SK-N-SH treated with all-trans-retinoic acid at 6 μM for 48 hours (cell line): ENCODE results near the gene HIBCH.

Experiments
- ATAC-seq: fragments of 200-7000 bp; cut with Tn5 transposase; 3 replicates; pipeline ENCODE4 v1.9.1; 2020; ENCODE audit warnings: mild to moderate bottlenecking, moderate library complexity
- ARNTL ChIP-seq: fragments of 450-650 bp; formaldehyde crosslinking; IDR thresholded peaks from 2 replicates; pipeline ENCODE4 v1.5.0; 2020; ENCODE audit warnings: low read depth, mild to moderate bottlenecking, moderate library complexity, borderline replicate concordance
- BACH2 ChIP-seq: fragments of 250-450 bp; sonication (Bioruptor Pico); IDR thresholded peaks from 2 replicates; pipeline ENCODE4 v1.9.0; 2021; ENCODE audit warnings: mild to moderate bottlenecking, borderline replicate concordance
- ESRRG ChIP-seq: fragments of 250-450 bp; sonication (Bioruptor Pico); IDR thresholded peaks from 2 replicates; pipeline ENCODE4 v1.6.1; 2021; ENCODE audit warnings: mild to moderate bottlenecking
- GLIS3 ChIP-seq: fragments of 250-450 bp; sonication (Bioruptor Pico); IDR thresholded peaks from 2 replicates; pipeline ENCODE4 v1.5.0; 2020; ENCODE audit warnings: mild to moderate bottlenecking, moderate library complexity
- ISL1 ChIP-seq: fragments of 250-450 bp; sonication (Bioruptor Pico); IDR thresholded peaks from 2 replicates; pipeline ENCODE4 v2.1.2; 2022; ENCODE audit warnings: mild to moderate bottlenecking, moderate library complexity
- OSR1 ChIP-seq: fragments of 250-450 bp; sonication (Bioruptor Pico); IDR thresholded peaks from 2 replicates; pipeline ENCODE4 v1.8.0; 2022; ENCODE audit warnings: moderate library complexity, mild to moderate bottlenecking, inconsistent platforms
- PPARA ChIP-seq: fragments of 250-450 bp; sonication (Bioruptor Pico); IDR thresholded peaks from 2 replicates; pipeline ENCODE4 v1.5.0; 2020; ENCODE audit warnings: mild to moderate bottlenecking, borderline replicate concordance
- SNAI2 ChIP-seq: fragments of 250-450 bp; sonication (Bioruptor Pico); IDR thresholded peaks from 2 replicates; pipeline ENCODE4 v1.5.0; 2020; ENCODE audit warnings: mild to moderate bottlenecking, moderate library complexity
- TCF4 ChIP-seq: fragments of 250-450 bp; sonication (Bioruptor Pico); IDR thresholded peaks from 2 replicates; pipeline ENCODE4 v1.8.0; 2021; ENCODE audit warnings: mild to moderate bottlenecking, moderate library complexity, borderline replicate concordance
- TOX ChIP-seq: fragments of 250-450 bp; sonication (Bioruptor Pico); IDR thresholded peaks from 2 replicates; pipeline ENCODE4 v1.8.0; 2021; ENCODE audit warnings: mild to moderate bottlenecking, moderate library complexity, borderline replicate concordance
- ZFP3 ChIP-seq: fragments of 250-450 bp; sonication (Bioruptor Pico); IDR thresholded peaks from 2 replicates; pipeline ENCODE4 v1.5.0; 2020; ENCODE audit warnings: mild to moderate bottlenecking, moderate library complexity
- ZFP30 ChIP-seq: fragments of 450-650 bp; formaldehyde crosslinking; IDR thresholded peaks from 2 replicates; pipeline ENCODE4 v1.5.0; 2022; ENCODE audit warnings: mild to moderate bottlenecking, moderate library complexity
- ZNF565 ChIP-seq: fragments of 450-650 bp; formaldehyde crosslinking; conservative IDR thresholded peaks from 2 replicates; pipeline ENCODE4 v1.5.0; 2020; ENCODE audit warnings: low read depth, mild to moderate bottlenecking, moderate library complexity
- ZNF70 ChIP-seq: fragments of 450-650 bp; formaldehyde crosslinking; IDR thresholded peaks from 2 replicates; pipeline ENCODE4 v1.5.0; 2020; ENCODE audit warnings: mild to moderate bottlenecking, moderate library complexity
- ZNF8 ChIP-seq: fragments of 450-650 bp; formaldehyde crosslinking; IDR thresholded peaks from 2 replicates; pipeline ENCODE4 v1.5.0; 2020; ENCODE audit warnings: mild to moderate bottlenecking, moderate library complexity
- TF ChIP-seq, protein P1 (sequence below): fragments of 250-450 bp; sonication (Bioruptor Pico); IDR thresholded peaks from 2 replicates; pipeline ENCODE4 v1.8.0; 2021; ENCODE audit warnings: low read depth, mild to moderate bottlenecking, moderate library complexity, borderline replicate concordance
- TF ChIP-seq, protein P2 (sequence below): fragments of 250-450 bp; sonication (Bioruptor Pico); IDR thresholded peaks from 2 replicates; pipeline ENCODE4 v1.8.0; 2020; ENCODE audit warnings: mild to moderate bottlenecking, moderate library complexity, borderline replicate concordance
- TF ChIP-seq, protein P3 (sequence below): fragments of 250-450 bp; sonication (Bioruptor Pico); IDR thresholded peaks from 2 replicates; pipeline ENCODE4 v1.5.0; 2020; ENCODE audit warnings: mild to moderate bottlenecking, moderate library complexity
- TF ChIP-seq, protein P4 (sequence below): fragments of 250-450 bp; sonication (Bioruptor Pico); IDR thresholded peaks from 2 replicates; pipeline ENCODE4 v1.5.1; 2021; ENCODE audit warnings: mild to moderate bottlenecking, moderate library complexity
- TF ChIP-seq, protein P5 (sequence below): fragments of 250-450 bp; sonication (Bioruptor Pico); IDR thresholded peaks from 2 replicates; pipeline ENCODE4 v1.5.1; 2020; ENCODE audit warnings: low read depth, mild to moderate bottlenecking, moderate library complexity

HIBCH gene

DNA sequence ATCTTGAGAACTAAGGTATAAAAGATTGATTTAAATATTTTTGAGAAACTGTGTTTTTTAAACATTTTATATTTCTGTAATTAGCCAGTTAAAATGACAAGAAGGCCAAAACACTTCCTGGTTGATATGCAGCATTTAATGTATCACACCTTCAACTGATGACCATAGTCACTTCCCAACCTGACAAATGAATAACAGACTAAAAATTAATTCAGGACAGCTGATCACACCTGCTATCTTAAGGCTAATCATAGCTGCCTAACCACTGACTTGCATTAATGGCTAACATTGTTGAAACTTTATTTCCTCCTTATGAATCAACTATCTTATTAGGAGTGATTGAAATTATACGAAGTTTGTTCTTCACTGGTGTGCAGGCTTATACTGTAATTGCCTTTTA lies 131.3 kb downstream of the HIBCH start:
- ATAC-seq = no peak
- TF ChIP-seq TCF4 (CRISPR knock-in tag) (no peak), ARNTL (CRISPR knock-in tag) (no peak), SNAI2 (CRISPR knock-in tag) (no peak), ZNF8 (no peak), ZFP3 (CRISPR knock-in tag) (no peak)
- TF ChIP-seq, protein P1, sequence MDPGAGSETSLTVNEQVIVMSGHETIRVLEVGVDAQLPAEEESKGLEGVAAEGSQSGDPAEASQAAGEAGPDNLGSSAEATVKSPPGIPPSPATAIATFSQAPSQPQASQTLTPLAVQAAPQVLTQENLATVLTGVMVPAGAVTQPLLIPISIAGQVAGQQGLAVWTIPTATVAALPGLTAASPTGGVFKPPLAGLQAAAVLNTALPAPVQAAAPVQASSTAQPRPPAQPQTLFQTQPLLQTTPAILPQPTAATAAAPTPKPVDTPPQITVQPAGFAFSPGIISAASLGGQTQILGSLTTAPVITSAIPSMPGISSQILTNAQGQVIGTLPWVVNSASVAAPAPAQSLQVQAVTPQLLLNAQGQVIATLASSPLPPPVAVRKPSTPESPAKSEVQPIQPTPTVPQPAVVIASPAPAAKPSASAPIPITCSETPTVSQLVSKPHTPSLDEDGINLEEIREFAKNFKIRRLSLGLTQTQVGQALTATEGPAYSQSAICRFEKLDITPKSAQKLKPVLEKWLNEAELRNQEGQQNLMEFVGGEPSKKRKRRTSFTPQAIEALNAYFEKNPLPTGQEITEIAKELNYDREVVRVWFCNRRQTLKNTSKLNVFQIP (CRISPR knock-in tag) = no peak

DNA sequence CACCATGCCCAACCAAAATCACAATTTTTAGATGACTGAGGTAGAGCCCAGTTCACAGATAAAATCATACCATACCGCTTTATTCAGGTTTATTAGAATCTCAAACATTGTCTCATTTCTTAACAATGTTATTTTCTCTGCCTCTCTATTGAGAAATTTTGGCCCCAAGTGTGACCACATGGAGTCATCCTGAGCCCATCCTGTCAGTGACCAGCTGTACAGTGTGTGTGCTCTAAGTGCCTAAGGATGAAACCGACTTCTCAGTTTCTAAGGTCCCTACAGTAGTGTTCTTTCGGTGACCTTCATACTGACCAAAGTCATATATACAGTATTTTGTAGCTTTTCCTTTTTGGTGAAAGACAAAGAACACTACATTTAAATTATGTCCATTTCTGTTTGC lies 133.4 kb downstream of the HIBCH start:
- TF ChIP-seq, protein P1 (CRISPR knock-in tag) = no peak
- no peak for TF ChIP-seq ARNTL (CRISPR knock-in tag)
- TF ChIP-seq, protein P2, sequence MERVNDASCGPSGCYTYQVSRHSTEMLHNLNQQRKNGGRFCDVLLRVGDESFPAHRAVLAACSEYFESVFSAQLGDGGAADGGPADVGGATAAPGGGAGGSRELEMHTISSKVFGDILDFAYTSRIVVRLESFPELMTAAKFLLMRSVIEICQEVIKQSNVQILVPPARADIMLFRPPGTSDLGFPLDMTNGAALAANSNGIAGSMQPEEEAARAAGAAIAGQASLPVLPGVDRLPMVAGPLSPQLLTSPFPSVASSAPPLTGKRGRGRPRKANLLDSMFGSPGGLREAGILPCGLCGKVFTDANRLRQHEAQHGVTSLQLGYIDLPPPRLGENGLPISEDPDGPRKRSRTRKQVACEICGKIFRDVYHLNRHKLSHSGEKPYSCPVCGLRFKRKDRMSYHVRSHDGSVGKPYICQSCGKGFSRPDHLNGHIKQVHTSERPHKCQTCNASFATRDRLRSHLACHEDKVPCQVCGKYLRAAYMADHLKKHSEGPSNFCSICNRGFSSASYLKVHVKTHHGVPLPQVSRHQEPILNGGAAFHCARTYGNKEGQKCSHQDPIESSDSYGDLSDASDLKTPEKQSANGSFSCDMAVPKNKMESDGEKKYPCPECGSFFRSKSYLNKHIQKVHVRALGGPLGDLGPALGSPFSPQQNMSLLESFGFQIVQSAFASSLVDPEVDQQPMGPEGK (CRISPR knock-in tag) = no peak
- TF ChIP-seq, all 23 proteins: peak for 0
- no peak for ATAC-seq

DNA sequence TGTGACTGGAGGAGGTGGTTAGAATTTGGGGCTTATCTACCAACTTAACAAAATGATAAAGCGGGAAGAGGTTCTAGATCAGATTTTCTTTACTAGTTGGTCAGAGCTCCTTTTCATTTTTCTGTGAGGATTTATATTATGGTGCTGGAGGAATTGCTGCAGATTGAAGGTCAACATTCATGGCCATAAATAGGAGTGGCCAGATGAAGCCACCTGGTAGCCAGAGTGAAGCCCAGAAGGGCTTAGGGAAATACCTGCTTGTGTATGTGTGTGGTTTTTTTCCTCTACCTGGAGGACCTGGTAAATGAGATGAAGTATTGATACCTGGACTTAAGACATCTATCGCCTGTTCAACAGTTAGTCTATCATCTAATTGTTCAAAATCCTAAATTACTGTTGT lies 134.2 kb downstream of the HIBCH start:
- TF ChIP-seq ISL1 (CRISPR knock-in tag) (no peak), SNAI2 (CRISPR knock-in tag) (no peak), ZNF70 (CRISPR knock-in tag) (no peak), TOX (CRISPR knock-in tag) (no peak), PPARA (CRISPR knock-in tag) (no peak), ZFP30 (CRISPR knock-in tag) (no peak), TCF4 (CRISPR knock-in tag) (no peak), ZFP3 (CRISPR knock-in tag) (no peak), ESRRG (CRISPR knock-in tag) (no peak), ZNF565 (CRISPR knock-in tag) (no peak), GLIS3 (CRISPR knock-in tag) (no peak), ARNTL (CRISPR knock-in tag) (no peak), OSR1 (no peak), BACH2 (CRISPR knock-in tag) (no peak), ZNF8 (no peak)
- TF ChIP-seq, protein P3, sequence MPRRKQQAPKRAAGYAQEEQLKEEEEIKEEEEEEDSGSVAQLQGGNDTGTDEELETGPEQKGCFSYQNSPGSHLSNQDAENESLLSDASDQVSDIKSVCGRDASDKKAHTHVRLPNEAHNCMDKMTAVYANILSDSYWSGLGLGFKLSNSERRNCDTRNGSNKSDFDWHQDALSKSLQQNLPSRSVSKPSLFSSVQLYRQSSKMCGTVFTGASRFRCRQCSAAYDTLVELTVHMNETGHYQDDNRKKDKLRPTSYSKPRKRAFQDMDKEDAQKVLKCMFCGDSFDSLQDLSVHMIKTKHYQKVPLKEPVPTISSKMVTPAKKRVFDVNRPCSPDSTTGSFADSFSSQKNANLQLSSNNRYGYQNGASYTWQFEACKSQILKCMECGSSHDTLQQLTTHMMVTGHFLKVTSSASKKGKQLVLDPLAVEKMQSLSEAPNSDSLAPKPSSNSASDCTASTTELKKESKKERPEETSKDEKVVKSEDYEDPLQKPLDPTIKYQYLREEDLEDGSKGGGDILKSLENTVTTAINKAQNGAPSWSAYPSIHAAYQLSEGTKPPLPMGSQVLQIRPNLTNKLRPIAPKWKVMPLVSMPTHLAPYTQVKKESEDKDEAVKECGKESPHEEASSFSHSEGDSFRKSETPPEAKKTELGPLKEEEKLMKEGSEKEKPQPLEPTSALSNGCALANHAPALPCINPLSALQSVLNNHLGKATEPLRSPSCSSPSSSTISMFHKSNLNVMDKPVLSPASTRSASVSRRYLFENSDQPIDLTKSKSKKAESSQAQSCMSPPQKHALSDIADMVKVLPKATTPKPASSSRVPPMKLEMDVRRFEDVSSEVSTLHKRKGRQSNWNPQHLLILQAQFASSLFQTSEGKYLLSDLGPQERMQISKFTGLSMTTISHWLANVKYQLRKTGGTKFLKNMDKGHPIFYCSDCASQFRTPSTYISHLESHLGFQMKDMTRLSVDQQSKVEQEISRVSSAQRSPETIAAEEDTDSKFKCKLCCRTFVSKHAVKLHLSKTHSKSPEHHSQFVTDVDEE (CRISPR knock-in tag) = no peak
- TF ChIP-seq, protein P2 (CRISPR knock-in tag) = no peak
- TF ChIP-seq, protein P1 (CRISPR knock-in tag) = no peak
- TF ChIP-seq, protein P4, sequence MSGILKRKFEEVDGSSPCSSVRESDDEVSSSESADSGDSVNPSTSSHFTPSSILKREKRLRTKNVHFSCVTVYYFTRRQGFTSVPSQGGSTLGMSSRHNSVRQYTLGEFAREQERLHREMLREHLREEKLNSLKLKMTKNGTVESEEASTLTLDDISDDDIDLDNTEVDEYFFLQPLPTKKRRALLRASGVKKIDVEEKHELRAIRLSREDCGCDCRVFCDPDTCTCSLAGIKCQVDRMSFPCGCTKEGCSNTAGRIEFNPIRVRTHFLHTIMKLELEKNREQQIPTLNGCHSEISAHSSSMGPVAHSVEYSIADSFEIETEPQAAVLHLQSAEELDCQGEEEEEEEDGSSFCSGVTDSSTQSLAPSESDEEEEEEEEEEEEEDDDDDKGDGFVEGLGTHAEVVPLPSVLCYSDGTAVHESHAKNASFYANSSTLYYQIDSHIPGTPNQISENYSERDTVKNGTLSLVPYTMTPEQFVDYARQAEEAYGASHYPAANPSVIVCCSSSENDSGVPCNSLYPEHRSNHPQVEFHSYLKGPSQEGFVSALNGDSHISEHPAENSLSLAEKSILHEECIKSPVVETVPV (CRISPR knock-in tag) = no peak
- TF ChIP-seq, protein P5, sequence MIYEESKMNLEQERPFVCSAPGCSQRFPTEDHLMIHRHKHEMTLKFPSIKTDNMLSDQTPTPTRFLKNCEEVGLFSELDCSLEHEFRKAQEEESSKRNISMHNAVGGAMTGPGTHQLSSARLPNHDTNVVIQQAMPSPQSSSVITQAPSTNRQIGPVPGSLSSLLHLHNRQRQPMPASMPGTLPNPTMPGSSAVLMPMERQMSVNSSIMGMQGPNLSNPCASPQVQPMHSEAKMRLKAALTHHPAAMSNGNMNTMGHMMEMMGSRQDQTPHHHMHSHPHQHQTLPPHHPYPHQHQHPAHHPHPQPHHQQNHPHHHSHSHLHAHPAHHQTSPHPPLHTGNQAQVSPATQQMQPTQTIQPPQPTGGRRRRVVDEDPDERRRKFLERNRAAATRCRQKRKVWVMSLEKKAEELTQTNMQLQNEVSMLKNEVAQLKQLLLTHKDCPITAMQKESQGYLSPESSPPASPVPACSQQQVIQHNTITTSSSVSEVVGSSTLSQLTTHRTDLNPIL (CRISPR knock-in tag) = no peak

More for the DNA sequence above, 134.2 kb downstream of the HIBCH start:
- ATAC-seq = no peak
